Activated T-cell treated with anti-CD3 and anti-CD28 coated beads, Interleukin-2, amount 50 U/mL, for 72 hours (primary cell): ENCODE results near the gene UNC13A. TPM values are rescaled to one million over a fixed set of nuclear protein-coding genes. Genes with fewer than 3 reads are reported as not detected.

Experiments
- ATAC-seq, 2 donors: fragments of 150-1000 bp; cut with Tn5 transposase; replicated peaks in 1 of 2; 2 replicates each; pipeline ENCODE4 v1.10.0; 2021; ENCODE audit warnings: moderate library complexity in 2 of 2, mild to moderate bottlenecking in 1 of 2
- DNase-seq, 2 donors: peaks; one replicate each; pipeline ENCODE4 v3.0.0; 2021 to 2022; ENCODE audit warnings: mixed read lengths in 1 of 2
- H3K27ac Mint-ChIP-seq: one replicate; pipeline ENCODE4 v1.8.0; 2022; ENCODE audit warnings: mild to moderate bottlenecking, moderate library complexity, mixed read lengths
- H3K27me3 Mint-ChIP-seq: one replicate; pipeline ENCODE4 v1.8.0; 2022; ENCODE audit warnings: low read depth, mixed read lengths
- H3K36me3 Mint-ChIP-seq, 2 donors: one replicate each; pipeline ENCODE4 v1.8.0; 2022; ENCODE audit warnings: mixed read lengths in 2 of 2, mild to moderate bottlenecking in 1 of 2; ENCODE audit not compliant: insufficient read depth in 2 of 2
- H3K4me1 Mint-ChIP-seq: one replicate; pipeline ENCODE4 v1.8.0; 2022; ENCODE audit warnings: low read depth, mixed read lengths
- H3K4me3 Mint-ChIP-seq, 2 donors: one replicate each; pipeline ENCODE4 v1.8.0; 2022; ENCODE audit warnings: mild to moderate bottlenecking in 2 of 2, mixed read lengths in 2 of 2, moderate library complexity in 2 of 2
- H3K9me3 Mint-ChIP-seq, 2 donors: one replicate each; pipeline ENCODE4 v1.8.0; 2022; ENCODE audit warnings: mixed read lengths in 2 of 2
- total RNA-seq, 2 donors: library from RNA; stranded (reverse); gene quantifications; one replicate each; pipeline ENCODE4 v1.2.3, GENCODE V29; 2022

Gene UNC13A
- total RNA-seq, 2 donors from 2014 or later: 0.31 to 0.32 TPM

GRCh38 chr19:17611462-17612244 is 76.5 kb downstream of the UNC13A start:
- H3K36me3 Mint-ChIP-seq: no peaks in the 10 kb centered on the region
- H3K27ac Mint-ChIP-seq: no peak overlapping the region
- no peak overlapping the region for H3K4me3 Mint-ChIP-seq

DNA sequence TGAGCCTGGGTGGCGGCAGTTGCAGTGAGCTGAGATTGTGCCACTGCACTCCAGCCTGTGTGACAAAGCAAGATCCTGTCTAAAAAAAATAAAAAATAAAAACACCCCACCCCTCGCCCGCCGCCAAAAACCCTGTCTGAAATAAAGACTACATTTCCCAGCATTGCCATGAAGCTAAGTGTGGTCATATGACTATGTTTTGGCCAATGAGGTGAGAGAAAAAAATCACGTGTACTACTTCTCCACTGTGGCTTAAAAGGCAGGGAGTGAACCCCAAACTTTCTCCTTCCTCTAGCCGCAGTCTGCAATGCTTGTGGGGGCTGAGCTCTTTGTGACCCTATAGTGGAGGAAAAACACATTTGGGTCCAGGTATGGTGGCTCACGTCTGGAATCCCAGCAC is 77.8 kb downstream of the UNC13A start:
- H3K4me1 Mint-ChIP-seq: peaks cover 9% of the 10 kb centered on the region
- ATAC-seq (no peak), DNase-seq (no peak)
- no peak overlapping the region for H3K27ac Mint-ChIP-seq
- no peaks in the 10 kb centered on the region for H3K36me3 Mint-ChIP-seq
- peaks cover 0 to 1% of the 10 kb centered on the region in 2 donors for H3K9me3 Mint-ChIP-seq
- H3K4me3 Mint-ChIP-seq: no peak overlapping the region
- H3K27me3 Mint-ChIP-seq: no peaks in the 10 kb centered on the region

More at GRCh38 chr19:17611462-17612244, 76.5 kb downstream of the UNC13A start:
- Mint-ChIP-seq H3K4me1 (peaks cover 8% of the 10 kb centered on the region), H3K27me3 (peaks cover 5% of the 10 kb centered on the region), H3K9me3 (peaks cover 0 to 1% of the 10 kb centered on the region in 2 donors)
- ATAC-seq (no peak), DNase-seq (no peak)

DNA sequence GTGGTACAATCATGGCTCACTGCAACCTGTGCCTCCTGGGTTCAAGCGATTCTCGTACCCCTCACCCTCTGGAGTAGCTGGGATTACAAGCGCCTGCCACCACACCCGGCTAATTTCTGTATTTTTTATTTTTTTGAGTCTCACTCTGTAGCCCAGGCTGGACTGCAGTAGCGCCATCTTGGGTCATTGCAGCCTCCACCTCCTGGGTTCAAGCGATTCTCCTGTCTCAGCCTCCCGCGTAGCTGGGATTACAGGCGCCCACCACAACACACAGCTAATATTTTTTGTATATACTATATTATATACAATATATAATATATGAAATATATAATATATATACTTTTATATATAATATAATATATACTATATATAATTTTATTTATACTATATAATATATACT is 80.2 kb downstream of the UNC13A start:
- DNase-seq: no peak

DNA sequence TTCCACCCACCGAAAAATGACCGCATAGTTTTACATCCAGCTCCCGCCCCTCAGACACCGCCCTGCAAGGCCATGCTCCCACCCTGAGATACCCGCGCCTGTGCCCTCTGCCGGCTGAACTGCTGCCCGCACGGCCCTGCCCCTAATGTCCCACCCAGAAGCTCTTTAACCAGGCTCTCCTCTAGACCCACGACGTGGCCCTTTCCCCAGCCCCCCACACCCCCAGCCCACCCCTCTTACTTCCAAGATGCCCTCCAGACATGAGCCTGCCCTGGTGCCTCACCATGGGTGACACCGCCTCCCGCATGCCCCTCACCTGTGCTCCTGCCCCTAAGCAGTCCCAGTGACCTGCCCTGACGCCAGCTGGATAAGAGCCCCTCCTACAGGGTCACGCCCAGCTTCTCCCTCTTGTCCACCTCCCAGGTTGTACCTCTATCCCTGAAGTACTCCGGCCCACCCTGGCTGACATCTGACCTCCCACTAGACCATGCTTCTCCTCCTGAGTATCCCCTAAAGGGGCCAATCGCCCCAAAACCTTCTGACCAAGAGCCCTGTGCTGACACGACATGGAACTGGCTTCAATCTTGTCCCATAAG is 81.5 kb downstream of the UNC13A start:
- peak in 1 of 2 donors; percentile 5 for DNase-seq
- Mint-ChIP-seq H3K27me3 (peaks cover 33% of the 10 kb centered on the region), H3K9me3 (peaks cover 0 to 1% of the 10 kb centered on the region in 2 donors), H3K36me3 (no peaks in the 10 kb centered on the region), H3K27ac (peak overlapping the region; percentile 41), H3K4me3 (peak overlapping the region; percentile 90 to 91), H3K4me1 (peaks cover 9% of the 10 kb centered on the region)
- peak; percentile 50 to 53 for ATAC-seq

More for the DNA sequence above, 80.2 kb downstream of the UNC13A start:
- Mint-ChIP-seq H3K27ac (no peak overlapping the region), H3K27me3 (peaks cover 20% of the 10 kb centered on the region), H3K4me1 (peaks cover 9% of the 10 kb centered on the region), H3K9me3 (peaks cover 0 to 1% of the 10 kb centered on the region in 2 donors), H3K4me3 (peak overlapping the region in 1 of 2 donors; percentile 4), H3K36me3 (no peaks in the 10 kb centered on the region)
- ATAC-seq: no peak

DNA sequence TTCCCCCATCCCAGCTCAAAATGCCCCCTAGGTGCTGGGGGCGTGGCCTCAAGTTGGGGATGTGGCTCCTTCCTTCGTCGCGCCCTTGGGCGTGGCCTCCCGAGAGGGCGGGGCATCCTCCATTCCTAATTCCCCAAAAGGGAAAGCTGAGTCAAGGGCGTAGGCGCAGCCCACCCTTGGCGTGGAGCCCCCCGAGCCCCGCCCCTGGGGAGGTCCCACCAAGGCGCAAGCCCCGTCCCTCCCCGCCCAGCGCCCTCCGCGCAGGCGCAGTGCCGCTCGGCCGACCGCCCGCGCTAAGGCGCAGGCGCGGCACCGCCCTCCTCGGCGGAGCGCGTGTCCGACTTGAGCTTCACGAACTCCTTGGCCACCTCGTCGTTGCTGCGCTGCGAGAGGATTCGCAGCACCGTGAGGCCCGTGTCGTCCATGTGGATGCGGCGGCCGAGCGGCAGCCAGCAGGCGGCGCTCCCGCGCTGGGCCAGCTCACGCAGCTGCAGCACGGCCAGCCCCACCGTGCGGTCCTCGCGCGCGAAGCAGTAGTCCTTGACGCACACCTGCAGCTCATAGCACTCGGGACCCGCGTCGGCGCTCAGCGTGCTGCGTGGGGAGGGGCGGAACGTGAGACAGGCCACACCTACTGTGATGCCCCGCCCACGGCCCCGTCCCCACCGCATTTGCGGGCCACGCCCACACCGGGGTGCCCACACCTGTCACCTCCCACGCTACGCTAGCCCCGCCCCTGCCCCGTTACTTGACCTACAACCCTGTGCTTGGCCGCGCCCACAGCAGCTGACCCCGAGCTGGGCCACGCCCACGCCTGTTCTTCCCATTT is 82.2 kb downstream of the UNC13A start:
- Mint-ChIP-seq H3K36me3 (no peaks in the 10 kb centered on the region), H3K9me3 (peaks cover 0 to 1% of the 10 kb centered on the region in 2 donors), H3K4me3 (peak overlapping the region; percentile 90 to 91), H3K27ac (no peak overlapping the region), H3K4me1 (peaks cover 12% of the 10 kb centered on the region), H3K27me3 (peaks cover 40% of the 10 kb centered on the region)
- DNase-seq: peak; percentile 89
- peak; percentile 93 to 94 for ATAC-seq

DNA sequence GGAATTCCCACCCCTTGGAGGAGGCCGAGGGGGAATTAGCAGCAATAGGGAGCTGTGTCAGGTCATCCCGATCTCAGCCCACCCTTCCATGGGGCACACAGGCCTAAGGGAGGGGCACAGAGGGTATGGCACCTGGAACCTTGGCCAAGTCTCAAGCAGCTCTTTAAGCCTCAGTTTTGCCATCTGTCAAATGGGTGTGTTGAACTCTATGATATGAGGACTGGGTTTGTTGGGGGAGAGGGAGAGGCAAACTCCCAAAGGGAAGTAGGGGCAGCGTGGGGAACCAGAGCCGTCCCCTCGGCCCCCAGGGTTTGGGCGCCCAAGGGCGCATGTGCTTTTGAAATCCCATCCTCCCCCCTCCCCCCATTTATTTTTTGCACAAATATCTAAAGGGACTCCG is 83.0 kb downstream of the UNC13A start:
- peaks cover 0 to 1% of the 10 kb centered on the region in 2 donors for H3K9me3 Mint-ChIP-seq
- H3K36me3 Mint-ChIP-seq: no peaks in the 10 kb centered on the region
- peaks cover 13% of the 10 kb centered on the region for H3K4me1 Mint-ChIP-seq
- H3K27ac Mint-ChIP-seq: no peak overlapping the region
- peaks cover 42% of the 10 kb centered on the region for H3K27me3 Mint-ChIP-seq
- no peak overlapping the region for H3K4me3 Mint-ChIP-seq
- ATAC-seq (no peak), DNase-seq (no peak)

- no peak for ATAC-seq
- Mint-ChIP-seq H3K27me3 (peaks cover 42% of the 10 kb centered on the region), H3K9me3 (peaks cover 0 to 1% of the 10 kb centered on the region in 2 donors), H3K4me3 (no peak overlapping the region), H3K36me3 (no peaks in the 10 kb centered on the region), H3K27ac (no peak overlapping the region), H3K4me1 (peaks cover 13% of the 10 kb centered on the region)
- DNase-seq: no peak
These were observed 83.7 kb downstream of the UNC13A start for GRCh38 chr19:17604372-17605025.

DNA sequence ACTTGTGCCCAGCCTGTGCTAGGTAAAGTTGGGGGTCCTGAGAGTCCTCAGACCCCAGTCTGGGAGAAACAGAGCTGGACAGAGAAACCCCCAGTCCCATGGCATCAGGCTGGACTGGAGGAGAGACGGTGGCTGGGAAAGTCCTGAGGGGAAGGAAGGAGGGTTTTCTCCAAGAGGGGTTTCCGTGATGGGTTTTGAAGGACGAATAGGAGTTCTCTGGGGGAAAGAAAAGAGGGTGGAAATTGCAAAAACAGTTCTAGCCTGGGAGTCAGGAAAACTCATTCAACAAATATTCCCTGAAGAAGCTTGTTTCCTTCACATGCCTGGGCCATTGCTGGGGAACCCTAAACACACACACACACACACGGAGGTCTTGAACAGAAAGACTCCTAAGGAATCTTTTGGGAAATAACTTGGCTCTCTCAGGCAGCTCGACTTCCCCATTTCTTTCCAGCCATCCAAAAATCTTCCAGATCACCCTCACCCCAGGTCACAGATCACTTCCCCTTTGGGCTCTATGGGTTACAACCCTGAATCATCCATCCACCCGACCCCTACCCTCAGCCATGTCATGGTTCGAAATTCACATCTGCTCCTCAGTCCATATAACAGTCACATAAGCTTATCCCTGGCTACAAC is 85.2 kb downstream of the UNC13A start:
- Mint-ChIP-seq H3K9me3 (no peaks in the 10 kb centered on the region), H3K4me1 (peaks cover 13% of the 10 kb centered on the region), H3K27me3 (peaks cover 42% of the 10 kb centered on the region), H3K27ac (no peak overlapping the region), H3K4me3 (no peak overlapping the region), H3K36me3 (no peaks in the 10 kb centered on the region)
- DNase-seq: no peak
- ATAC-seq: no peak

DNA sequence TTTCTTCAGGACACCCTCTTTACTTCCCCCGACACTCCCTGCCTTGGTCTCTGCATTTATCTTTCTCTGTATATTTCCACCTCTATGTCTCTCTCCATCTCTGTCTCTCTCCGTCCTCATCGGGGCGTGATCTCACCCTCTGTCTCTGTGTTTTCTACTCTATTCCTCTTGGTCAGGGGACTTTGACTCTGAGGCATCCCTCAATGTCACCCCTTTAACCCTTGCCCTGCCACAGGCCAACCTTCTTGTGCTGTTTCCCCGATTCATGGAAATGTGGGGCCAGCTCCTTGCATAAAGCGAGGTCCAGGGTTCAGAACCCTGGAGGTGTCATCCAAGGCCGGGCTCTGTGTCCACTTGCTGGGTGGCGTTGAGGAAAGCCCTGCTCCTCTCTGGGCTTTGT is 85.9 kb downstream of the UNC13A start:
- no peak for ATAC-seq
- no peaks in the 10 kb centered on the region for H3K36me3 Mint-ChIP-seq
- no peak overlapping the region for H3K27ac Mint-ChIP-seq
- DNase-seq: no peak
- no peaks in the 10 kb centered on the region for H3K9me3 Mint-ChIP-seq
- H3K4me1 Mint-ChIP-seq: peaks cover 13% of the 10 kb centered on the region
- H3K27me3 Mint-ChIP-seq: peaks cover 42% of the 10 kb centered on the region
- no peak overlapping the region for H3K4me3 Mint-ChIP-seq

- Mint-ChIP-seq H3K4me1 (peaks cover 9% of the 10 kb centered on the region), H3K36me3 (no peaks in the 10 kb centered on the region), H3K27me3 (peaks cover 42% of the 10 kb centered on the region), H3K4me3 (no peak overlapping the region), H3K27ac (no peak overlapping the region), H3K9me3 (no peaks in the 10 kb centered on the region)
- DNase-seq (no peak), ATAC-seq (no peak)
These were observed 86.5 kb downstream of the UNC13A start for GRCh38 chr19:17601683-17602082.

DNA sequence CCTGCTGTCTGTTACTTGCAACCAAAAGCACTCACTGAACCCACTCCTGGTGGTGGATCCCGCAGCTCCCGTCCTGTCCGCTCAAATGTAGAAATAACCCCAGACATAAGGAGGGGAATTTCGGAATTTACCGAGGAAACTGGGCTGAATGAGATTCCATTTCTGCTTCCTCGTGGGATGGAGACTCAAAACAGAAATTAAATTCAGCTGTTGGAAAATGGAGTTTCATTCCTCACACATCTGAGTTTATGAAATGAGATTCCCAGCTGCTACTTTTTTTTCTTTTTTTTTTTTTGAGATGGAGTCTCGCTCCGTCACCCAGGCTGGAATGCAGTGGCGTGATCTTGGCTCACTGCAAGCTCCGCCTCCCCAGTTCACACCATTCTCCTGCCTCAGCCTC is 88.4 kb downstream of the UNC13A start:
- no peaks in the 10 kb centered on the region for H3K9me3 Mint-ChIP-seq
- DNase-seq (no peak), ATAC-seq (no peak)
- H3K4me1 Mint-ChIP-seq: peaks cover 4% of the 10 kb centered on the region
- H3K27me3 Mint-ChIP-seq: peaks cover 41% of the 10 kb centered on the region
- no peaks in the 10 kb centered on the region for H3K36me3 Mint-ChIP-seq
- H3K4me3 Mint-ChIP-seq: no peak overlapping the region
- no peak overlapping the region for H3K27ac Mint-ChIP-seq

- Mint-ChIP-seq H3K4me3 (no peak overlapping the region), H3K27me3 (peaks cover 32% of the 10 kb centered on the region), H3K9me3 (no peaks in the 10 kb centered on the region), H3K27ac (no peak overlapping the region), H3K36me3 (no peaks in the 10 kb centered on the region), H3K4me1 (peaks cover 4% of the 10 kb centered on the region)
- no peak for DNase-seq
- no peak for ATAC-seq
These were observed 89.2 kb downstream of the UNC13A start for GRCh38 chr19:17598953-17599352.
